Karpas-422 (cell line): ENCODE measurements around the gene HAUS6. TPM values are rescaled to one million over a fixed set of nuclear protein-coding genes. Genes with fewer than 3 reads are reported as not detected.
"Not testable (repeated sequence)": the region's sequence is repeated elsewhere in the genome, so short reads cannot be mapped to it uniquely, and the experiment has no call there.

ENCODE experiments used
- DNase-seq: peaks from one replicate; pipeline ENCODE4 v3.0.0-alpha.2; 2015
- H2AFZ ChIP-seq: fragments of 200-600 bp; sonication (generic); 2 replicates; pipeline ENCODE4 v1.6.1; 2014; ENCODE audit warnings: antibody characterized with exemption, low read length, mixed read lengths
- H3K27ac ChIP-seq: fragments of 200-600 bp; sonication (generic); 2 replicates; pipeline ENCODE4 v1.5.1; 2014; ENCODE audit warnings: mild to moderate bottlenecking, low read length, moderate library complexity
- H3K27me3 ChIP-seq: fragments of 200-600 bp; sonication (generic); 2 replicates; pipeline ENCODE4 v1.6.1; 2014; ENCODE audit warnings: low read length, mixed read lengths
- H3K36me3 ChIP-seq: fragments of 200-600 bp; sonication (generic); 2 replicates; pipeline ENCODE4 v1.6.1; 2014; ENCODE audit warnings: low read length, mixed read lengths; ENCODE audit not compliant: insufficient read depth
- H3K4me1 ChIP-seq: fragments of 200-600 bp; sonication (generic); 2 replicates; pipeline ENCODE4 v1.6.1; 2014; ENCODE audit warnings: mild to moderate bottlenecking, low read length, mixed read lengths
- H3K4me2 ChIP-seq: fragments of 200-600 bp; sonication (generic); 2 replicates; pipeline ENCODE4 v1.6.1; 2014; ENCODE audit warnings: low read length, low read depth, mild to moderate bottlenecking; ENCODE audit not compliant: poor library complexity, severe bottlenecking
- H3K4me3 ChIP-seq: fragments of 200-600 bp; sonication (generic); 2 replicates; pipeline ENCODE4 v1.5.1; 2014; ENCODE audit warnings: mild to moderate bottlenecking, antibody characterized with exemption, low read length, mixed read lengths
- H3K79me2 ChIP-seq: fragments of 200-600 bp; sonication (generic); 2 replicates; pipeline ENCODE4 v1.6.1; 2014; ENCODE audit warnings: mild to moderate bottlenecking, low read length, mixed read lengths
- H3K9ac ChIP-seq: fragments of 200-600 bp; sonication (generic); 2 replicates; pipeline ENCODE4 v1.6.0; 2014; ENCODE audit warnings: low read length
- H3K9me2 ChIP-seq: fragments of 200-600 bp; sonication (generic), shearing (Covaris generic); replicated peaks from 2 replicates; pipeline ENCODE4 v1.6.0; 2014; ENCODE audit warnings: mild to moderate bottlenecking, low read length, moderate library complexity; ENCODE audit not compliant: insufficient read depth
- H3K9me3 ChIP-seq: fragments of 300-700, 200-600 bp; sonication (generic); 2 replicates; pipeline ENCODE4 v1.6.1; 2014; ENCODE audit warnings: low read length, mixed read lengths
- H4K20me1 ChIP-seq: fragments of 200-600 bp; sonication (generic); 2 replicates; pipeline ENCODE4 v1.6.1; 2014; ENCODE audit warnings: mild to moderate bottlenecking, antibody characterized with exemption, low read length, low read depth; ENCODE audit not compliant: insufficient read depth
- total RNA-seq: library from RNA; depleted of rRNA; stranded (reverse); fragments of >200 nt; shearing (Covaris generic); gene quantifications from 2 replicates; pipeline ENCODE4 v1.2.3, GENCODE V29; 2014; ENCODE audit warnings: low replicate concordance

Gene HAUS6
- total RNA-seq, 1 experiment from 2014 or later: 32.6 TPM

- Histone ChIP-seq H3K4me2 (no peak overlapping the region), H3K9ac (no peak overlapping the region), H4K20me1 (no peaks in the 10 kb centered on the region), H2AFZ (no peak overlapping the region), H3K79me2 (no peaks in the 10 kb centered on the region), H3K4me3 (no peak overlapping the region), H3K27me3 (no peaks in the 10 kb centered on the region), H3K36me3 (peaks cover 21% of the 10 kb centered on the region), H3K27ac (no peak overlapping the region), H3K9me2 (no peaks in the 10 kb centered on the region), H3K4me1 (no peaks in the 10 kb centered on the region), H3K9me3 (no peaks in the 10 kb centered on the region)
- no peak for DNase-seq
These were observed 11.4 kb upstream of the HAUS6 start for GRCh38 chr9:19113964-19114679.

GRCh38 chr9:19113064-19113611 lies 10.4 kb upstream of the HAUS6 start:
- H3K9me3 ChIP-seq, H3K4me2 ChIP-seq, H2AFZ ChIP-seq, H3K9ac ChIP-seq, H3K4me3 ChIP-seq, H4K20me1 ChIP-seq, H3K4me1 ChIP-seq, H3K27ac ChIP-seq, H3K9me2 ChIP-seq, H3K27me3 ChIP-seq, DNase-seq, H3K79me2 ChIP-seq: not testable (repeated sequence)
- peaks cover 18% of the 10 kb centered on the region for H3K36me3 ChIP-seq

GRCh38 chr9:19108038-19108437 lies 5.3 kb upstream of the HAUS6 start:
- no peak overlapping the region for H3K4me3 ChIP-seq
- H3K36me3 ChIP-seq: no peaks in the 10 kb centered on the region
- H3K27ac ChIP-seq: no peak overlapping the region
- H3K79me2 ChIP-seq: no peaks in the 10 kb centered on the region
- H3K9me2 ChIP-seq: no peaks in the 10 kb centered on the region
- no peaks in the 10 kb centered on the region for H3K9me3 ChIP-seq
- H2AFZ ChIP-seq: peak overlapping the region; percentile 13; the same call in 1 of the 2 replicates
- H3K27me3 ChIP-seq: no peaks in the 10 kb centered on the region
- peaks cover 3% of the 10 kb centered on the region for H3K4me1 ChIP-seq
- H4K20me1 ChIP-seq: no peaks in the 10 kb centered on the region
- no peak for DNase-seq
- H3K4me2 ChIP-seq: no peak overlapping the region
- no peak overlapping the region for H3K9ac ChIP-seq

- peaks cover 17% of the 10 kb centered on the region for H3K4me1 ChIP-seq
These were observed 2.0 kb upstream of the HAUS6 start for GRCh38 chr9:19104515-19105282.

GRCh38 chr9:19102181-19102630 lies 498 bp downstream of the HAUS6 start:
- H4K20me1 ChIP-seq: no peaks in the 10 kb centered on the region; the same call in 1 of the 2 replicates
- H3K27ac ChIP-seq: peak overlapping the region; percentile 71
- H2AFZ ChIP-seq: 0 out of 2 replicates have a peak overlapping the region, but pooled peaks have one; percentile 54
- H3K36me3 ChIP-seq: peaks cover 8% of the 10 kb centered on the region; the same call in 1 of the 2 replicates
- peak; percentile 76 for DNase-seq
- H3K4me2 ChIP-seq: peak overlapping the region; percentile 85
- peaks cover 51% of the 10 kb centered on the region for H3K79me2 ChIP-seq
- H3K9me3 ChIP-seq: no peaks in the 10 kb centered on the region
- peak overlapping the region; percentile 82 for H3K4me3 ChIP-seq
- H3K9me2 ChIP-seq: no peaks in the 10 kb centered on the region
- peak overlapping the region; percentile 92 for H3K9ac ChIP-seq
- no peaks in the 10 kb centered on the region for H3K27me3 ChIP-seq
- H3K4me1 ChIP-seq: peaks cover 24% of the 10 kb centered on the region

More at GRCh38 chr9:19104515-19105282, 2.0 kb upstream of the HAUS6 start:
- H3K9me2 ChIP-seq: no peaks in the 10 kb centered on the region
- H3K79me2 ChIP-seq: peaks cover 30% of the 10 kb centered on the region
- DNase-seq: no peak
- peak overlapping the region; percentile 51 for H2AFZ ChIP-seq
- no peak overlapping the region for H3K4me3 ChIP-seq
- H3K9ac ChIP-seq: no peak overlapping the region
- no peak overlapping the region for H3K27ac ChIP-seq
- no peaks in the 10 kb centered on the region for H3K27me3 ChIP-seq
- peaks cover 8% of the 10 kb centered on the region; the same call in 1 of the 2 replicates for H3K36me3 ChIP-seq
- no peaks in the 10 kb centered on the region for H3K9me3 ChIP-seq
- no peaks in the 10 kb centered on the region; the same call in 1 of the 2 replicates for H4K20me1 ChIP-seq
- no peak overlapping the region for H3K4me2 ChIP-seq

GRCh38 chr9:19101203-19101602 lies 1.5 kb downstream of the HAUS6 start:
- H3K4me3 ChIP-seq: peak overlapping the region; percentile 82
- peaks cover 24% of the 10 kb centered on the region for H3K4me1 ChIP-seq
- no peaks in the 10 kb centered on the region for H3K27me3 ChIP-seq
- H3K79me2 ChIP-seq: peaks cover 60% of the 10 kb centered on the region
- no peak for DNase-seq
- H3K36me3 ChIP-seq: peaks cover 16% of the 10 kb centered on the region; the same call in 1 of the 2 replicates
- no peak overlapping the region for H2AFZ ChIP-seq
- H3K9ac ChIP-seq: peak overlapping the region; percentile 92
- no peak overlapping the region for H3K27ac ChIP-seq
- H3K9me2 ChIP-seq: no peaks in the 10 kb centered on the region
- no peaks in the 10 kb centered on the region; the same call in 1 of the 2 replicates for H4K20me1 ChIP-seq
- peak overlapping the region; percentile 85 for H3K4me2 ChIP-seq
- H3K9me3 ChIP-seq: no peaks in the 10 kb centered on the region

- not testable (repeated sequence) for H3K9me3 ChIP-seq, H3K27me3 ChIP-seq, H2AFZ ChIP-seq, H3K27ac ChIP-seq, H3K4me3 ChIP-seq, H3K9ac ChIP-seq, H4K20me1 ChIP-seq, H3K9me2 ChIP-seq, DNase-seq
- H3K4me2 ChIP-seq: peak overlapping the region; percentile 38
- peaks cover 82% of the 10 kb centered on the region for H3K79me2 ChIP-seq
- H3K36me3 ChIP-seq: peaks cover 46% of the 10 kb centered on the region
- peaks cover 20% of the 10 kb centered on the region for H3K4me1 ChIP-seq
These were observed 5.3 kb downstream of the HAUS6 start for GRCh38 chr9:19097431-19097830.
